Measurements from ENCODE around the gene LRBA. TPM values are rescaled to one million over a fixed set of nuclear protein-coding genes. Genes with fewer than 3 reads are reported as not detected.

LRBA gene
- total and polyA plus RNA-seq, 2 of the 4 experiments (the other 2 are of a cell fraction): 10.2 to 51.6 TPM

DNA sequence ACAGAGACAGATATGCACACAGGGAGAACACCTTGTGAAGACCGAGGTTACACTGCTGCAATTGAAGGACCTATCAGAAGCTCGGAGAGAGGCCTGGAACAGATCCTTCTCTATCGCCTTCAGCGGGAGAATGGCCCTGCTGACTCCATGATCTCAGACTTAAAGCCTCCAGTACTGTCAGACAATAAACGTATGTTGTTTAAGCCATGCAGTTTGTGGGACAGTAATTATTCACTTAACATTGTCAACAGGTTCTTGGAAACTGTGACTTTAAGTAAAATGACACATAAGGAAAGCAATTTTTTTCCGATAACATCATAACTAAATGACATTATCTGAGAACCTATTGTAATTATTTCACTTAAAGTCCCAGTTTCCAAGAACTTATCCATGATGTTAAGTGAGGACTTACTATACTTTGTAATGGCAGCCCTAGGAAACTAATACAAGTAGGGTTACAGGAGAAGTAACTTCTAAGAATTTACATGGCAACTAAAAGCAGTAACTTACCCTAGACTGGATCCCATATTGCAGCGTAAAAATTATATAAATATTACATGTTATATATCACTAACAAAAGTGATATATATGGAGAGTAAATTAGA lies 613.9 kb downstream of the LRBA start:
- POLR2A ChIA-PET (ENCODE audit: unreplicated experiment): no interaction called here
- 94% methylated on average over 3 of the region's 7 CpGs; no CpG with 5 or more reads in 1 of the 2 experiments for WGBS, 2 experiments (ENCODE audit: extremely low coverage in 2 of 2, insufficient read length in 1 of 2)
- H3K9me3 ChIP-seq (ENCODE audit: control insufficient read depth, insufficient read depth, low read length): no peaks in the 10 kb centered on the region
- no peak overlapping the region for H3K56ac ChIP-seq (ENCODE audit: extremely low read depth, insufficient read depth, low read length)
- H4K5ac ChIP-seq (ENCODE audit: low read depth, low read length): no peak overlapping the region
- no peaks in the 10 kb centered on the region for H4K20me1 ChIP-seq (ENCODE audit: insufficient read depth, low read length)
- no peak overlapping the region for H3K23ac ChIP-seq (ENCODE audit: low read depth, low read length)
- H3K79me1 ChIP-seq (ENCODE audit: low read depth in 1 of 2, low read length in 2 of 2): no peaks in the 10 kb centered on the region
- H2AFZ ChIP-seq (replicated peaks; ENCODE audit: low read length, poor library complexity): no peak overlapping the region
- H2BK120ac ChIP-seq (ENCODE audit: low read depth, low read length): no peak overlapping the region
- no peak overlapping the region for H4K91ac ChIP-seq (ENCODE audit: insufficient read depth, low read depth, low read length)
- BruUV-seq (replicated peaks): no TSS peak
- CTCF ChIA-PET: interaction anchor here (0.6 kb wide), 1 partner anchor 17 kb away, joined by 3 read pairs; no protein-coding TSS in a partner anchor
- TF ChIP-seq POLR2A (IDR thresholded peaks at IDR 0.05; ENCODE audit: low read depth, low read length): no peak
- TF ChIP-seq FOS (IDR thresholded peaks at IDR 0.05; ENCODE audit: low read depth, low read length): no peak
- TF ChIP-seq MAZ (IDR thresholded peaks at IDR 0.05; ENCODE audit: borderline replicate concordance, low read depth, low read length): no peak
- TF ChIP-seq CHD1 (IDR thresholded peaks at IDR 0.05; ENCODE audit: low read depth, low read length): no peak
- TF ChIP-seq NFE2L2 (IDR thresholded peaks at IDR 0.05; ENCODE audit: low read depth, low read length): no peak
- TF ChIP-seq, protein P1, sequence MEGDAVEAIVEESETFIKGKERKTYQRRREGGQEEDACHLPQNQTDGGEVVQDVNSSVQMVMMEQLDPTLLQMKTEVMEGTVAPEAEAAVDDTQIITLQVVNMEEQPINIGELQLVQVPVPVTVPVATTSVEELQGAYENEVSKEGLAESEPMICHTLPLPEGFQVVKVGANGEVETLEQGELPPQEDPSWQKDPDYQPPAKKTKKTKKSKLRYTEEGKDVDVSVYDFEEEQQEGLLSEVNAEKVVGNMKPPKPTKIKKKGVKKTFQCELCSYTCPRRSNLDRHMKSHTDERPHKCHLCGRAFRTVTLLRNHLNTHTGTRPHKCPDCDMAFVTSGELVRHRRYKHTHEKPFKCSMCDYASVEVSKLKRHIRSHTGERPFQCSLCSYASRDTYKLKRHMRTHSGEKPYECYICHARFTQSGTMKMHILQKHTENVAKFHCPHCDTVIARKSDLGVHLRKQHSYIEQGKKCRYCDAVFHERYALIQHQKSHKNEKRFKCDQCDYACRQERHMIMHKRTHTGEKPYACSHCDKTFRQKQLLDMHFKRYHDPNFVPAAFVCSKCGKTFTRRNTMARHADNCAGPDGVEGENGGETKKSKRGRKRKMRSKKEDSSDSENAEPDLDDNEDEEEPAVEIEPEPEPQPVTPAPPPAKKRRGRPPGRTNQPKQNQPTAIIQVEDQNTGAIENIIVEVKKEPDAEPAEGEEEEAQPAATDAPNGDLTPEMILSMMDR (conservative IDR thresholded peaks at IDR 0.05; ENCODE audit: low read depth, low read length): no peak
- no peak for TF ChIP-seq MXI1 (IDR thresholded peaks at IDR 0.05; ENCODE audit: borderline replicate concordance, low read depth, low read length)
- TF ChIP-seq CEBPB (IDR thresholded peaks at IDR 0.05; ENCODE audit: low read depth, low read length): no peak
- TF ChIP-seq BHLHE40 (IDR thresholded peaks at IDR 0.05; ENCODE audit: low read depth, low read length): no peak
- TF ChIP-seq, protein P2, sequence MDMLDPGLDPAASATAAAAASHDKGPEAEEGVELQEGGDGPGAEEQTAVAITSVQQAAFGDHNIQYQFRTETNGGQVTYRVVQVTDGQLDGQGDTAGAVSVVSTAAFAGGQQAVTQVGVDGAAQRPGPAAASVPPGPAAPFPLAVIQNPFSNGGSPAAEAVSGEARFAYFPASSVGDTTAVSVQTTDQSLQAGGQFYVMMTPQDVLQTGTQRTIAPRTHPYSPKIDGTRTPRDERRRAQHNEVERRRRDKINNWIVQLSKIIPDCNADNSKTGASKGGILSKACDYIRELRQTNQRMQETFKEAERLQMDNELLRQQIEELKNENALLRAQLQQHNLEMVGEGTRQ (IDR thresholded peaks at IDR 0.05; ENCODE audit: low read depth, low read length): no peak
- TF ChIP-seq RAD21 (IDR thresholded peaks at IDR 0.05; ENCODE audit: low read length): no peak
- 0 out of 2 replicates have a peak, but pooled peaks cover 3% of the 10 kb centered on the region for H3K9me1 ChIP-seq (ENCODE audit: insufficient read depth, low read length)
- ATAC-seq (ENCODE audit: low read depth) (no peak), DNase-seq (no peak)
- intact Hi-C loops (cut with micrococcal nuclease) (no loop called here), in situ Hi-C loops (cut with MboI; ENCODE audit: low sequenced_read_pairs) (no loop called here), dilution Hi-C loops (cut with HindIII; ENCODE audit: low sequenced_read_pairs, unreplicated experiment) (no loop called here)
- no peak overlapping the region for H2AK9ac ChIP-seq (replicated peaks; ENCODE audit: low read depth, low read length, poor library complexity)
- H2BK15ac ChIP-seq (ENCODE audit: low read depth, low read length): no peak overlapping the region
- no peak overlapping the region for H3K4me3 ChIP-seq (ENCODE audit: insufficient read depth, low read depth, low read length)
- no peak overlapping the region for H3K18ac ChIP-seq (ENCODE audit: low read depth, low read length)
- H2BK20ac ChIP-seq (ENCODE audit: low read depth, low read length): no peak overlapping the region
- H3K27me3 ChIP-seq (ENCODE audit: control insufficient read depth, insufficient read depth, low read length): no peaks in the 10 kb centered on the region
- no peak overlapping the region for H4K8ac ChIP-seq (ENCODE audit: low read depth in 2 of 2, low read length in 2 of 2)
- no peak overlapping the region for H2BK5ac ChIP-seq (ENCODE audit: low read depth, low read length, poor library complexity, severe bottlenecking)
- H3K27ac ChIP-seq (ENCODE audit: insufficient read depth, low read length): no peak overlapping the region
- no peak overlapping the region for H3K4me2 ChIP-seq (ENCODE audit: low read depth, low read length)
- no peak overlapping the region for H2AK5ac ChIP-seq (ENCODE audit: low read depth, low read length)
- no peak overlapping the region; the same call in 1 of the 2 replicates for H3K14ac ChIP-seq (replicated peaks; ENCODE audit: low read depth, low read length)
- no peak overlapping the region for H3K9ac ChIP-seq (ENCODE audit: low read depth, low read length)
- peaks cover 3% of the 10 kb centered on the region; the same call in 1 of the 2 replicates for H3K4me1 ChIP-seq (ENCODE audit: control insufficient read depth, insufficient read depth, low read length)
- peaks cover 1% of the 10 kb centered on the region; the same call in 1 of the 2 replicates for H3K36me3 ChIP-seq (ENCODE audit: control insufficient read depth, insufficient read depth, low read length)
- no peak overlapping the region for H3K4ac ChIP-seq (ENCODE audit: low read depth, low read length)
